ENCODE results near the gene PNLIPRP1. TPM values are rescaled to one million over a fixed set of nuclear protein-coding genes. Genes with fewer than 3 reads are reported as not detected.

The PNLIPRP1 gene
- polyA plus RNA-seq, 1 donor (not counting 4 experiments of a cell fraction or from before 2014, with no cell fraction given), result not detected

- DNase-seq (ENCODE audit: low read depth, low spot score) (no peak), FAIRE-seq (no peak)
- Histone ChIP-seq H3K27ac (ENCODE audit: control insufficient read depth, insufficient read depth, low read length) (no peak overlapping the region), H3K79me2 (ENCODE audit: control insufficient read depth, insufficient read depth, low read length) (no peaks in the 10 kb centered on the region), H3K9ac (ENCODE audit: control insufficient read depth, extremely low read depth, insufficient read depth, low read length) (no peak overlapping the region), H3K9me3 (ENCODE audit: control insufficient read depth, low read depth, low read length) (no peaks in the 10 kb centered on the region), H3K4me3 (ENCODE audit: control insufficient read depth in 2 of 3, extremely low read depth in 1 of 3, insufficient read depth in 2 of 3, low read depth in 1 of 3, low read length in 3 of 3) (no peak overlapping the region), H2AFZ (ENCODE audit: control insufficient read depth, low read length) (no peak overlapping the region), H3K27me3 (ENCODE audit: control insufficient read depth, extremely low read depth, insufficient read depth, low read length) (no peaks in the 10 kb centered on the region), H3K4me1 (ENCODE audit: control insufficient read depth, extremely low read depth, insufficient read depth, low read length) (peaks cover 5% of the 10 kb centered on the region), H3K9me1 (ENCODE audit: control insufficient read depth, extremely low read depth, insufficient read depth, low read length) (no peaks in the 10 kb centered on the region), H3K4me2 (ENCODE audit: control insufficient read depth, extremely low read depth, insufficient read depth, low read depth, low read length) (no peak overlapping the region), H4K20me1 (ENCODE audit: control insufficient read depth, extremely low read depth, insufficient read depth, low read length) (no peaks in the 10 kb centered on the region), H3K36me3 (ENCODE audit: control insufficient read depth in 2 of 2, extremely low read depth in 1 of 2, insufficient read depth in 2 of 2, low read length in 2 of 2) (no peaks in the 10 kb centered on the region)
- TF ChIP-seq CTCF (optimal IDR thresholded peaks at IDR 0.05 in 1 of 3, IDR thresholded peaks at IDR 0.05 in 1 of 3, conservative IDR thresholded peaks at IDR 0.05 in 1 of 3; ENCODE audit: extremely low read depth in 1 of 3, insufficient read depth in 2 of 3, low read length in 3 of 3) (no peak), EZH2 (IDR thresholded peaks at IDR 0.05; ENCODE audit: low read length) (no peak)
- dilution Hi-C loops (cut with MboI; ENCODE audit: extremely low pct_ligation_motif_present, low sequenced_read_pairs), result no loop called here
Measured at GRCh38 chr10:116637830-116638229, 47.1 kb downstream of the PNLIPRP1 start.

- FAIRE-seq, result no peak
- H3K27me3 ChIP-seq (ENCODE audit: control insufficient read depth, extremely low read depth, insufficient read depth, low read length), result no peaks in the 10 kb centered on the region
Measured at GRCh38 chr10:116646502-116646901, 55.7 kb downstream of the PNLIPRP1 start.

More at GRCh38 chr10:116646502-116646901, 55.7 kb downstream of the PNLIPRP1 start:
- Histone ChIP-seq H4K20me1 (ENCODE audit: control insufficient read depth, extremely low read depth, insufficient read depth, low read length) (no peaks in the 10 kb centered on the region), H3K9me3 (ENCODE audit: control insufficient read depth, low read depth, low read length) (no peaks in the 10 kb centered on the region), H3K4me3 (ENCODE audit: control insufficient read depth in 2 of 3, extremely low read depth in 1 of 3, insufficient read depth in 2 of 3, low read depth in 1 of 3, low read length in 3 of 3) (no peak overlapping the region), H3K27ac (ENCODE audit: control insufficient read depth, insufficient read depth, low read length) (no peak overlapping the region), H3K4me2 (ENCODE audit: control insufficient read depth, extremely low read depth, insufficient read depth, low read depth, low read length) (no peak overlapping the region), H3K79me2 (ENCODE audit: control insufficient read depth, insufficient read depth, low read length) (no peaks in the 10 kb centered on the region), H3K9ac (ENCODE audit: control insufficient read depth, extremely low read depth, insufficient read depth, low read length) (no peak overlapping the region), H3K4me1 (ENCODE audit: control insufficient read depth, extremely low read depth, insufficient read depth, low read length) (no peaks in the 10 kb centered on the region), H3K36me3 (ENCODE audit: control insufficient read depth in 2 of 2, extremely low read depth in 1 of 2, insufficient read depth in 2 of 2, low read length in 2 of 2) (no peaks in the 10 kb centered on the region), H3K9me1 (ENCODE audit: control insufficient read depth, extremely low read depth, insufficient read depth, low read length) (no peaks in the 10 kb centered on the region), H2AFZ (ENCODE audit: control insufficient read depth, low read length) (no peak overlapping the region)
- no peak for DNase-seq (ENCODE audit: low read depth, low spot score)
- no peak for TF ChIP-seq EZH2 (IDR thresholded peaks at IDR 0.05; ENCODE audit: low read length)
- no peak for TF ChIP-seq CTCF (optimal IDR thresholded peaks at IDR 0.05 in 1 of 3, IDR thresholded peaks at IDR 0.05 in 1 of 3, conservative IDR thresholded peaks at IDR 0.05 in 1 of 3; ENCODE audit: extremely low read depth in 1 of 3, insufficient read depth in 2 of 3, low read length in 3 of 3)
- dilution Hi-C loops (cut with MboI; ENCODE audit: extremely low pct_ligation_motif_present, low sequenced_read_pairs), result no loop called here

Measured in keratinocyte (primary cell).